GM19467 (cell line): ENCODE results near the gene SORCS2.

Source experiments
- ATAC-seq: cut with Tn5 transposase; IDR thresholded peaks from one replicate; pipeline ENCODE4 v1.9.1; 2021; ENCODE audit warnings: mild to moderate bottlenecking, moderate library complexity; ENCODE audit not compliant: unreplicated experiment

Gene SORCS2

DNA sequence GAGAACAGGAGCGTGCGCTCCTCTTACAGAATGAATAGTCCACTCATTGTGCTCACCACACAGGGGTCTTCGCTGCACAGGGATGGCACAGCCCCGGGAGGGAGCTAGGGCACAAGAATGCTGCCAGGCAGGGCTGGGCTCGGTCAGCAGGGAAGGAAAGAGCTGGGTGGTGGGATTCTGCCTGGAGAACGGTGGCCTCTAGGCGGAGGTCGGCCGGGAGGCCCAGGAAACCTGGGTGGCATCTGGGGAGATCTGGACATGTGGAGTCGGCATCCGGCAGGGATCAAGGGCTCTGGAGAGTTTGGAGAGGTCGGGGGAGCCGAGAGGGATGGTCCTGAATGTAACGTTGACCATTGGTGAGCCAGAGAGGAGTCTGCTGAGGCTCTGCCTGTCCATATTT, 288.9 kb downstream of the SORCS2 start:
- no peak for ATAC-seq

DNA sequence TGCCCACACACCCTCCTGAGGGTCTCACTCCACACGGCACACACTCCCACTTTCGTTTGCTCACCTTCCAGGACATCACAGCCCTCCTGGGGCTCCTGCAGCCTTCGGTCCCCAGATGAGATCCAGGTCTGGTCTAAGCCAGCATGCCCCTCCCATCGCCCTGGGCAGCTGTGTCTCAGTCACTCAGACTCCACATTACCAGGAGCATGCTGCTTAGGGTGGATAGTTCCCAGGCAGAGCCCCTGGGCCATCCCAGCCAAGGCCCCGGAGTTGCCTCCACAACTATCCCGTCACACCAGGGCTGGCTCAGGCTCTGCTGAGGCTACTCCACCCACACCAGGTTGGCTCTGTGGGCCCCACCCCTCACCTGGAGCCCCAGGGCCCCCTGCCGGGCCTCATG, 292.8 kb downstream of the SORCS2 start:
- no peak for ATAC-seq

DNA sequence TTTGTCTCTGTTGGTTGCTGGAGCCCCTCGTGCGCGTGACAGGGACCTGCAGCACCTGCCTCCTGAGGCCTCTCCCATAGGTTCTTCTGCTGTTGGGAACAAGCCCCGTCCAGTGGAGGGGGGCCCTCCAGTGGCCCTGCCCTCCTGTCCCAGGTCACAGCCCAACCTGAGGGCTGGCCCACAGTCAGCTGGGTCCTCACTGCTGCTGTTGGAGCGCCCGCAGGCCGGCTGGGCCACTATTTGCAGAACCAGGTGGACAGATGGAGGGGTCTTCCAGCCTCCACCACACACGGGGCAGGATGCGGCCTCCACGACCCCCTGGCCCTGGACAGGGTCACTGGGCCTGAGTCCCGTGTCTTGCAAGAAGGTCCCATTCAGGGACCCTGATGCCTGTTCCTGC, 293.8 kb downstream of the SORCS2 start:
- ATAC-seq: no peak

DNA sequence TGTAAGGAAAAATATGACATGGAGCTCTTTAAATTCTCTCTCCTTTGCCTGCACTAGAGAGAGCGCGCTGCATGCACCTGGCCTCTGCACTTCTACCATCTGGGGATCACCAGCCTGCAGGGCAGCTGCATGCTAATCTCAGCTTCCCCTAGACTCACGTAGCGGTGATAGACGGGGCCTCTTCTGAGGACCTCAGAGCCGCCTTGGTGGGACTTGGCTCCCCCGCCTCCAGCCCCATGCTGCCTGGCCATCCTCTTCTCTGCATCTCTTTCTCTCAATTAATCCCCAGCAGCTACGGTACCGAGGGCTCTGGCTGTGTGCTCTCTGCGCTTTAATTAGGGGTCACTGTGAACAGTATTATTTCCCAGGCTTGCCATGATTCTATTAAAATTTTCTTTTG, 295.2 kb downstream of the SORCS2 start:
- no peak for ATAC-seq

DNA sequence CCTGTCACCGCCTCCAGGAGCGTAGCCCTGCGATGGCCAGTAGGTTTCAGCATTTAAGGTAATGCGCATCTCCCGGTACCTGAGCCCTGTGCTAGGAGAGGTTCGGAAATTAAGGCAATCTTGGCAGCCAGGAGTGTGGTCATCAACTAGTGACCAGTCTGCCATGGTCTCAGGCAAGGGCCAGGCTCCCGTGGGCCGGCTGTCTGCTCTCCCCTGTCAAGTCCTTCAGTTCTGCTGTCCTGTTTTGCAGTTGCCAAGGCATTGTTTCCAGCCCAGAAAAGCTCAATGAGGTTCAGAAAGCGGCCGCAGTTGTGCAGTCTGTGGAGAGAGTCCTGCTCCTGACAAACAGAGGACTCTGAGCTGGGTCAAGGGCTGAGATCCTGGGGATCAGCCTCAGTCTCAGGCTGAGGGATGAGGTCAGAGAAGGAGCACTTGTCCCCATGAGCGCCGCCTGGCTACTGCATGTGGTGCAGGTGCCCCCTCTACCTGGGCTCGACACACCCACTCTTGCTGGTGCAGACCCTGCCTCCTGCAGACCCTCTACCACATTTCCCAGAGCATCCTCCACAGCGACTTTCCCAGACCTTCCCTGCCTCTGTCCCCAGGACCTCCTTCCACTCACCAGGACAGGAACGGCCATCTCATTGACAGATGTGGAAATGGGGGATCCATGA, 295.8 kb downstream of the SORCS2 start:
- no peak for ATAC-seq

DNA sequence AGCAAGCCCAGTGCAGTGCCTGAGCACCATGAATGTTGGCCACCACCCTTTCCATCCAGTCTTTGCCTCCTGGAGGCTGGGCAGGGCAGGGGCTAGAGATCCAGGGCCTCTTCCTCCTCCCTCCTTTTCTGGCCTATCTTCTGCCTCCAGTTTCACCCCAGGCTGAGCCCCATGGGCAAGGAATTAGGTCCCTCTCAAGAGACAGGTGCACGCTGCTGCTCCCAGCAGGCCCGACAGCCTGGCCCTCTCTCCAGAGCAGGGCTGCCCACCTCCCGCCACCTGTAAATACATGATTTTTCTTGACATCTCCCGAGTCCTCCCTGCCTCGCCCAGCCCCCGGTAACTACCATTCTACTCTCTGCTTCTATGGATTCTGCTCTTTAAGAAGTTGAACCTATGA, 299.6 kb downstream of the SORCS2 start:
- ATAC-seq: no peak

DNA sequence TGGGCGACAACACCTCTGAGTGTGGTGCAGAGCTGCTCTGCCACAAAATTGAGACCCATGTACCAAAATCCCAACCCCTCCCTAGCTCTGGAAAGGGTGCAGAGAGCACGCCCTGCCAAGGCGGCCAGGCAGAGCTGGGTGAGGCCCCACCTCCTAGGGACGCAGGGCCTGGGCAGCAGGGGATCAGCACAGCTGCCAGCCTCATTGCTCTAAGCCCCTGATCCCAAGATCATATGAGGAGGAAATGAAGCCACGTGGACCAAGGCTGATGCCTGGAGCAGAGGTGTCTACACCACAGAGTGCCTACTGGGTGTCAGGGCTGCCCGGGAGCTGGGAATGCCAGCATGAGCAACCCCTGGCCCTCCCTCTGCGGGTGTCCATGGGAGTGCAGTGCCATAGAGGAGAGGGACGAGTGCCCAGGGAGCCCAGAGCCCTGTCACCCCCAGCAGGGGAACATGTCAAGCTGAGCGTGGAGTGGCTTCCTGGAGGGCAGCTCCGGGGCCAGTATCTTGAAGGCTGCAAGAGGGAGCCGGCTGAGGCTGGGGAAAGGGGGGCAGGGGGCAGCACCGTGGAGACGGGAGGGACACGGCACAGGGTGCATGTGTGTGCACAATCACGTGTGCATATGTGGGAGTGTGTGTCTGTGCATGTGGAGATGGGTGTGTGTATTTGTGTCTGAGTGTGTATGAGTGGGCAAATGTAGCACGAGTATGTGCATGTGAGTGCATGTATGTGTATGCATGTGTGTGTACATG, 306.3 kb downstream of the SORCS2 start:
- no peak for ATAC-seq

DNA sequence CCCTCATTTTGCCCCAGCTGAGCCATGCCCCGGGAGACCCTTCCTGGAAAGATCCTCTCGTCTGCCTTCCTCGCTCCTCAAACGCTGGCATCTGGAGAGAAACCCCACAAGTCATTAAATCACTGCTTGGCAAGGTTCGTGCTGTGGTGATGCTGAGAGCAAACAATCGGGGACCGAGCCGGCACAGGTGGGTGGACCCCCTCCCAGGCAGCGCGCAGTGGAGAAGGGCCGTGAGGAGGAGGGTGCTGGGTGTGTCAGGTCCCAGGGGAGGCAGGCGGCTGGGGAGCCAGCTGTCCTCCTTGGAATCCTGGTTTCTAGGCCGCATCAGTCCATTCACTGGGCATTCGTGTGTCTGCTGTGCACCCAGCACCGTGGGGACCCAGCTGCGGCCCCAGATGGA, 307.3 kb downstream of the SORCS2 start:
- no peak for ATAC-seq

DNA sequence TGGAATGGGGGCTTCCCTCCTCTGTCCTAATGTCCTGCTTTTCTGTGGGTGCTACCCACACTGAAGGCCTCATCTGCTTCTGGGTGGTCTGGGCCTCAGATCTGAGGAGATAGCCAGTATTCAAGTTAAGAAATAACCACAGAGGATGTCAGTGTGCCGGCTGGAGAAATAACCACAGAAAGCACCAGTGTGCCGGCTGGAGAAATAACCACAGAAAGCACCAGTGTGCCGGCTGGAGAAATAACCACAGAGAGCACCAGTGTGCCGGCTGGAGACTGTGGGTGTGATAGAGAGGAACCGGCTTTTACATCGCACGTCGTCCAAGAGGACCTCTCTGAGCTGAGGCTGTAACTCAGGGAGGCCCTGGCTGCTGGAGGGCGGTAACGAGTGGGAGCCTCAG, 308.1 kb downstream of the SORCS2 start:
- no peak for ATAC-seq

DNA sequence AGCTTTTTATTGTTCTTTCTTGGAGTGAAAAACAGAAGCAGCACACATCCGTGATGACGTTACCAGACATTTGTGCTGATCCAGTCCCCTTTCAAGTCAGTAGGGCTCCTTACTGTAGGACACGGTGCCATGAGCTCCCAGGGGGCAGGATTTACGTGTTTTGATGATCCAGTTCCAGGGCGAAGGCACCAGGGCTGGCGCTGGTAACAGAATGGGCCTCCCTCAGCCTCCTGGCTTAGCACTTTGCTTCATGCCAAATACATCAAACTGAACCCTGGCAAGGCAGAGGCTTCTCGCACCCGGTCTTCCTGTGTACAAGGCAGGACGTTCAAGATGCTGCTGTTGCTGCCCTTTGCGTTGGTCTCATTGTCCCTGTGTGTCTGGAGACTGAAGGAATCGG, 309.0 kb downstream of the SORCS2 start:
- ATAC-seq: no peak

DNA sequence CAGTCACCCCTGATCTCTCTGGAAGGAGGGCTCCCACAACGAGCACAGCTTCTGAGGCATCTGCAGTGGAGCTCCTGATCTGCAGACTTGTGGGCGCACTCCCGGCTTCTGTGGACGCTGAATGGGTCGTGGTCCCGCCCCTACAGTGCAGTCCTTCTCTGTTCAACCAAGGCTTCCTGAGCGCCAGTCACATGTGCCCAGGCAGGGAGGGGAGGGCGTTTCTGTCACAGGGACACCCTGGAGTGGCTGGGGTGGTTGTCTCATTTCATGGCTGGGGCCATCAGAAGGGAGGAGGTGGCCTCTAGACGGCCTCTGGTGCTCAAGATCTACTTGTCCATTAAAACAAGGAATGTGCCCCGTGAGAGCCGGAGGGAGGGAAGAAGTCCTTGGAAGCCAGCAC, 309.5 kb downstream of the SORCS2 start:
- no peak for ATAC-seq

DNA sequence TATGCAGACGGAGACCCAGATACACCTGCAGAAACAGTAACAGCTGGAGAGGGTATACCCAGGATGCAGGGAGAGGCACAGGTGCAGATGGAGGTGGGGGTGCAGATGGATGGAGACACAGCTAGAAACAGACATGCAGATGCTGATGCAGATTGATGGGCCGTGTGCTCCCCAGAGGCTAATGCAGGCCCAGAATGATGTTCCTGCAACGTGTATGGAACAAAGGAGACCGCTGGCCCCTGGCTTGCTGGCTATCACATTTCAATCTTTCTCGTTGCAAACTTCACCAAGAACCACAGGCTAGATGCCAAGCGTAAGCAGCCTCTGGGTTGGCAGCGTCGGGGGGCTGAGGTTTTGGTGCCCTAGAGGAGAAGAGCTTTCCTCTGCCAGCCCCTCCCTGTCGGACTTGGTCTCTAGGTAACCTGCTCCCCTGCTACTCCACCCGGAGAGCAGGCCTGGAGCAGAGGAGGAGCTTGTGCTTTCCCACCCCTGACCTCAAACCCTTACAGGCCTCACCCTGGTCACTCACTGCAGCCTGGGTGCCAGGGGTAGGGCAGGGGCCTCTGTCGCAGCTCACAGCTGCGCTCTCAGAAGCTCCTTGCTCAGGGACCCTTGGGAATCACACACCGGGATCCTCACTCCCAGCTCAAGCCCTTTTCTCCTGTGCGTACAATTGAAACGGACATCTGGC, 311.4 kb downstream of the SORCS2 start:
- ATAC-seq: no peak

DNA sequence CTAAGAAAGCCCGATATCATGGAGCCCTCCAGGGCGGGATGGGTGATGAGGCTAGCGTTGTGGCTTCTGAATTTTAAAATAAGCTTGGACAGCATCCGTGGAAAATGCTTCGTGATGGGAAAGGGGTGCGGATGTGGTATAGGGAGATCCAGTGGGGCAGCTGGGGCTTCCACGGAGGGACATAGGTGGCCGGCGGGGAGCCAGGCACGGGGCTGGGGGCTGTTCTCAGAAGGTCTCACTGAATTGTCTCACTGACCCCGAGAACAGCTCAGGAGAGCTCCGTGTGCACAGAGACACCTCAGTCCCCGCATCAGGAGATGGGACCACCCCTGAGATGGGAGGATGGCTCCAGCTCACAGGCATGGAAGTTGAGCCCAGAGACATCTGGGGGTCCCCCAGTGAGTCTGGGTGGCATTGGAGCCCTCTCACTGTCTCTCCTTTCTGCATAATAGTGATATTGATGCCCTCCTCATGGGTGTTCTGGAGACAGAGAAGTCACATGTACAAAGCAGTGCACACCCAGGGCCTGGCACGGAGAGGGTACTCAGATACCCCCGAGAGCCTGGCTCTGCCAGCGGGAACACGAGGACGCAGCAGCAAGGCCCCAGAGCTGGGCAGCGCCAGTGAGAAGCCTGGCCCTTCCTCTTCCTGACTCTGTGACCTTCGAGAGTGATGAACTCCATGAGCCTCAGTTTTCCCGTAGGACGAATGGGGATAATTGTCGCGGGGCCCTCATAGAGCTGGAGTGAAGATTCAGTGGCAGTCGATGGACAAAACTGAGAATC, 313.0 kb downstream of the SORCS2 start:
- no peak for ATAC-seq

DNA sequence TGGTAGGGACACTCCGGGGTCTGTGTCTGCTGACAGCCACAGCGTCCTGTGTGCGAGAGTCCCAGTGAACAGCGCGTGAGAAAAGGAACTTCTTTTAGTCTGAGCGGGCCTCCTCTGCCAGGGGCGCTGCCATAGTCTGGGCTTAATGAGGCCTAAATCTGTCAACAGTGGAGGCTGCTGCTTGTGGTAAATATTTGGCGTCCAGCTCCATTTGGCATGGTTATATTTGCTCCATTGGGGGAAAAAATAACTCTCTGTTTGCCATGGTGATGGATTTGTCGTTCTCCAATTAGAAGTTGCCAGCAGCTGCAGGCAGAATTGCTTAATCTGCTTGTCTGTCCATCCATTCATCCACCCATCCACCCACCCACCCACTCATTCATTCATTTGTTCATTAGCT, 313.8 kb downstream of the SORCS2 start:
- ATAC-seq: no peak

DNA sequence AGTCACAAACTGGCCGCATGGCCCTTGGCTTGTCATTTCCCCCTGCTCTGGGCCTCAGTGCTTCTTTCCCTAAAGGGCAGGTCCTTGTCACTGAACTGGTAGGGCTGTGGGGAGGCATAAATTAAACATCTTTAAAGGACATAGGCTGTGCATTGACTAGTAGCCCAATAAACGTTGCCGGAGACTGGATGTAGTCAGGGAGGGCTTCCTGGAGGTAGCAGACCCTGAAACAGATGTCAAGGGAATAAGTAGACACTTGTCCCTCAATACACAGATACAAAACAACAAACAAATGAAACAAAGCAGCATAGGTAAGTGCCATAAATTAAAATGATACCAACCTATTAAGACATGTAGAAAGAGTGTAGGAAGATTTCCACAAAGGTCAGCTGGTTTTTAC, 314.2 kb downstream of the SORCS2 start:
- no peak for ATAC-seq

DNA sequence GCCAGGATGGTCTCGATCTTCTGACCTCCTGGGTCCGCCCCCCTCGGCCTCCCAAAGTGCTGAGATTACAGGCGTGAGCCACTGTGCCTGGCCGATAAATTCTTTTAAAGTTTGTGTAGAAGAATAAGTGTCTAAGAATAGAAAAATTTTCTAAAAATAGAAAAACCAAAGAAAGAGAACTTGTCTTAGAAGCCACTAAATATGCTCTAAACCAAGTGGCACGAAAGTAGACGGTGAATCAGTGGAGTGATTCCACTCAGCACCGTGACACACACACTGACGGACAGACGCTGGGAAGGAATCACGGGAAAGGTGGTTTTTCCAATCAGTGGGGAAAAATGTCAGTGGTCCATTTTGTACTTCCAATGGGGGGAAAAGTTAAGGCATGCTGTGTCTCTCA, 315.0 kb downstream of the SORCS2 start:
- ATAC-seq: no peak

DNA sequence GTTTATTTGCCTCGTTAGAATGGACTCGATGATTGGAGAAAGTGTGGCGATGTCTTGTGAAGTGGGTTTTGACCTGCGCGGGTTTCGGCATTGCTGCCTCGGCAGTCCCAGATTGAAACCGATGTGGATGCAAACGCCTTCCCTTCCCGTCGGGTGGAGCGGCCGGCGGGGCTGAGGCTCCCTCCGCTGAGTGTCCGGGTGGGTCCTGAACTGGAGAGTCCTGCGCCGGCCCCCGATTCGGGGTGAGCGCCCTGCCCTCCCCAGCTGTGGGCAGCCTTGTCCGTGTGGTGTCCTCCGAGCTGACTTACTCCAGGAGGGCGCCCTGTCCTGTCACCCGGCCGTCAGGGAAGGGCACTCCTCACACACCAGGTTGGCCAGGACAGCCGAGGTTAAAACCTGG, 317.7 kb downstream of the SORCS2 start:
- no peak for ATAC-seq

DNA sequence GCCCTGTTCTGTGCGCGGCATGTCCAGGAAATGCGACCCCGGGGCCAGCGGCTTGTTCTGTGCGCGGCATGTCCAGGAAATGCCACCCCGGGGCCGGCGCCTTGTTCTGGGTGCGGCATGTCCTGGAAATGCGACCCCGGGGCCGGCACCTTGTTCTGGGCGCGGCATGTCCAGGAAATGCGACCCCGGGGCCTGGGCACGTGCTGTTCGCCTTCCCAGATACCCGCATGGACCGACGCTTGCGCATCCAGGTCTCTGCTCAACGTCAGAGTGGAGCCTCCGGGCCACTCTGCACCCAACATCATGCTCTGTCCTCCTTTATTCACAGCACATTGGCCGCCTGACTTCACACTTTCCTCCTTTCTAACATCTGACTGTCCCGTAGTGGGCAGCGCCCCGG, 318.2 kb downstream of the SORCS2 start:
- ATAC-seq: no peak

DNA sequence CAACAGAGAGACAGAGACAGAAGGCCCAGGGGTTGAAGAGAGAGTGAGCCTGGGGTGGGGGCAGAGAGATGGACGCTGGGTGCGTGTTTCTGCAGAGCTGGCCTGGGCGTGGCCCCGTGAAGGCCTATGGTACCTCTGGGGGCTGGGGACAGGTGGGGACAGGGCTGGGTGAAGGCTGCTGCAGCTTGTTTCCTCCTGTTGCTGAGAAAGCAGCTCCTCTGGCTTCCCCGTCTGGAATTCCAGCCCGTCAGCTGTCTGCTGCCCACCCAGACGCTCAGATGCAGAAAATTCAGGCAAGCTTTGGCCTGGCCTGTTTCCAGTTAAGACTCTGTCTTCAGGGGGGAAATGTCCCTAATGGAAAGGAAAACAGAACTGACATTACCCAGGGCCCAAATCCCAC, 319.2 kb downstream of the SORCS2 start:
- no peak for ATAC-seq

DNA sequence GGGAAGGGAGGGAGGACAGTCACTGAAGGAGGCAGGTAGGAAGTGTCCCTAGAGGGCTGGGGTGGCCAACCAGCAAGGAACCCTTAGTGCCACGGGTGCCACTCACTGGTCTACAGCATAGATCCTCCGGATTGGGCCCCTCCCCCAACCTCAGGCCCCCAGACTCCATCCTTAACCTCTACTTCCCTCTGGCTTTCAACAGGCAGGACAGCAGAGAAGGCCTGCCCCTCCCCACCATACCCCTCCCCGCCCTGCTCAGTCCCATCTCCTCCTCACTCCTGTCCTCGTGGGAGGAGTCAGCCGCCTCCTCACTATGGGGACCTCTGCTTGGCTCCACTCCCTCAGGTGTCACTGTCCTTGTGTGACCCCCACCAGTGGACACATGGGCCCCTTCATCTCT, 320.1 kb downstream of the SORCS2 start:
- no peak for ATAC-seq

DNA sequence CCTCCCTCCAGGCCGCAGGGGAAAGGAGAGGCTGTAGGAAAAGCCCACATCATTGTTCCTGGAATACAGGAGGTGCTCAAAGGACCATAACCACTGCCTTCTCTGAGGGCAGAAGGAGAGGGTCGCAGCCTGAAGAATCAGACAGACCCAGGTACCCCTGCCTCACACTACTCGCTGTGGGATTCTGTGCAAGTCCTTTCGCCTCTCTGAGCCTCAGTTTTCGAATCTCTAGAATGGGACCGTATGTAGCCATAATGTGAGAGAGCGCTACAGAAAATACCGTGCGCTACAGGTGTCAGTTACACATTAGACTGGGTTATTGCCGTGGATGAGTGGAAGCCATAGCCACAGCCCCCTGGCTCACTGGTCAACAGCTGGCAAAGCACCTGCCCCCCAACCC, 320.6 kb downstream of the SORCS2 start:
- no peak for ATAC-seq
